Measurements from ENCODE around the gene CA5B.
"Not testable (repeated sequence)": the region's sequence is repeated elsewhere in the genome, so short reads cannot be mapped to it uniquely, and the experiment has no call there.

Gene CA5B

DNA sequence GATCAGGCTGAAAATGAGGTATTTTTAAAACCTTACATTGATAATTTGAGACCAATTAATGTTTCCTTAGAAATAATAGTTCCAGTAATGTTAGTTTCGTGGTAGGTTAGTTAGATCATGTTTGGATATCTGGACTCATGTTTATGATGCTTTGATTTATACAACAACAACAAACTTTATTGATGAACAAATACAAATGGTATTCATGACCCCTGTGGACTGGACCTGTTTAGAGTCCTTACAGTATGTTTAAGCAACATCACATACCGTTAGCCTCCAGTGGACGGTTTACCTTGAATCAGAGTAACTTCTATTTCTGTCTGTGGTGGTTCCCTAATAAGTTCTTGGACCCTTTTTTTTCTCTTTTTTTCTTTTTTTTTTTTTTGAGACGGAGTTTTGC is 70.2 kb downstream of the CA5B start:
- intact Hi-C loops (cut with DNase I): no loop called here
- DNase-seq: no peak

GRCh38 chrX:15812192-15812938 is 74.3 kb downstream of the CA5B start:
- DNase-seq: no peak
- intact Hi-C loops (cut with DNase I): no loop called here

GRCh38 chrX:15813416-15813815 is 75.3 kb downstream of the CA5B start:
- intact Hi-C loops (cut with DNase I): no loop called here
- no peak for DNase-seq

DNA sequence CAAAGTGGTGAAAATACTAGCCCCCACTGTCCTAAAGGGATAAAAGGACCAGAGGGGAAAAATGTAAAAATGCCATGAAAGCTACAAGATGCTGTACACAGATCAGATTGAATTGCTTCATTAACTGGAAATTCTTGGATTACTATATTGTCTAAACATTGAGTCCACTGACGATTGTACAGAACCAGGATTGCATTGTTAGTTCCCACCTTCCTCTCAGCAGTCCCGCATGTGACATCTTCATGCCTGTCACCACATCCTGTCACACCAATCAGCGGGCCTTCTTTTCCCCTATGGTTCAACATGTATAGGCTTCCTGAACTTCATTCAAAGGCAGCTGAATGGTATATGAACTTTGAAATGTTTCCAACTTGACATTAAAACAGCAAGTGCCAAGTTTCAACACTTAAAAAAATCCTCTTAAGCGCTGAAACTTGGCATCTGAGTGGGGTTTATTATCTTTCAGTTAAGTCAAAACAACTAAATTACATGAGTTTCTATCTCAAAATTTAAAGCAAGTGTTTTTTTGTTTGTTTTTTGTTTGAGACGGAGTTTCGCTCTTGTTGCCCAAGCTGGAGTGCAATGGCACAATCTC is 76.8 kb downstream of the CA5B start:
- no peak for DNase-seq
- intact Hi-C loops (cut with DNase I): no loop called here

DNA sequence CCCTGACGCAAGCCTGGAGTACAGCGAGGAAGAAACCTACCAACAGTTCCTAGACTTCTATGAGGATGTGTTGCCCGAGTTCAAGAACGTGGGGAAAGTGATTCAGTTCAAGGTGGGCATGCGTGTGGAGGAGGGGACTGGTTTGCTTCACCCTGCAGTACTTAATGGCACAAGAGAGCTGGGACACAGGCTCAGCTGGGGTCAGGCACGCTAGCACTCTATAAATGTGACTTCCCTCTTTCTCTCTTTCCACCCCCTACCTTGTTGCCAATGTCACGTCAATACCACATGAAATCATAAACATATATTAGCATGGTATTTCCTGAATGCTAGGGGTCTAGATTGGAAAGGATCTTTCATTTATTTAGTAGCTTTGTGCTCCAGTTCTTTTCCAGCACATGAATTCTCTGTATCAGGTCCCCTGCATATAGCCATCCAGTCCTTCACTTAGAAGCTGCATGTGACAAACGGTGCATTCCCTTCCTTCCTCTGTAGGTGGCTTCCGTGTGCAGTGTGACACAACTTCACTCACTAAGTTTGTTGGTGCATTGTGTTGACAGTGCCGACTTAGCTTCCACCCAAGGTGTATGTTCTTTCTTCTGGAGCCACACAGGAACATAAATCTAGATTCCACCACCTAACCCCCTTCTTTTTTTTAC is 77.8 kb downstream of the CA5B start:
- intact Hi-C loops (cut with DNase I): no loop called here
- no peak for DNase-seq

DNA sequence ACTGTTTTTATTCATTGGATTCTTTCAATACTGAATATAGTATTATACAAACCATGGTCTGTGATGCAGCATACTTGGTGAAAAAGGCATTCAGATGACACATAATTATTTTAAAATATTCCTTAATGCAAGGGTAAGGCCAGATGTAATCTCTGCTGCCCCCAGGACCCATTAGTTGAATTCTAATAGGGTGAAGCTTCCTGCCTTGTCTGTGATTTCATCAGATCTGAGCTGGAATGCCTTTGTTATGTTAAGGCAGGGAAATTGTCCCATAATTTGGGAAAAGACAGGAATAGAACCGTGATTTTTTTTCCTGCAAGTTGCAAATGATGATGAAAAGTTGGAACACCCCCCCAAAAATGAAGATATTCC is 78.4 kb downstream of the CA5B start:
- intact Hi-C loops (cut with DNase I): no loop called here
- DNase-seq: no peak

DNA sequence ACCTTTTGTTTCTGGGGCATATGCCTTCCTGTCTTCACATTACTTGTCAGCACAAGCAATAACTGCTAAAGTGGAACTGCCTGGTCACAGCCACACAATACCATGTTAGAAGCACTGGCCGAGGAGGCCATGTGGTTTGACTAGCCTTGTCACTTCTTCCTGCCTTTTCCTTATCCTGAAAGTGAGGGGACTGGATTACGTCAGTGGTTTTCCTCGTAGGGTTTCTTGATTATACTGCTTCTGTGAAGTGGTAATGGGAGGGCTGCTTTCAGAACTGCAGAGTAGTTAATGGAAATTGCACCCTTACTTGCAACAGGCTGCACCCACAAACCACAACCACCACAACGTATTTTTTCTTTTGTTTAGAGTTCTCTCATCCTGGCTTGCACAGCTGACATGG is 78.8 kb downstream of the CA5B start:
- DNase-seq: no peak
- intact Hi-C loops (cut with DNase I): no loop called here

- DNase-seq: peak in 1 of 10 donors; percentile 29
- intact Hi-C loops (cut with DNase I): no loop called here
Measured at GRCh38 chrX:15820106-15821073, 82.3 kb downstream of the CA5B start.

- DNase-seq: peak in 1 of 10 donors; percentile 46
- intact Hi-C loops (cut with DNase I): no loop called here
Measured at GRCh38 chrX:15822922-15823321, 84.9 kb downstream of the CA5B start.

DNA sequence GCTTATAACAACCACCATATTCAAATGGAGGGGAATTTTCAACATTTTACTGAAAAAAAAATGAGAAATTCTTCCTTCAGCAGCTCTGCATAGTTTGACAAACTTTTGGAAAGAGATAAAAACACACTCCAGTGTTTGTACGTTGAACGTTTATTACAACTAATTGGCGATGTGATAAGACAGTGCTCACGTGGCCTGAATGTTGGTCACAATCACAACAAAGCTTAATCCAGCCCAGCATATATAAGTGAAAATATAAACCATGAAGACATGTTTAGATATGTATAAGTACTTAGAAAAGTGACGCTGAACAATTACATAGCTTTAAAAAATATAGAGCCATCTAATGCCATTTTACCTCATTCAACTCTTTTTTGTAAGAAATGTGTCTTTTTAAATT is 87.9 kb downstream of the CA5B start:
- intact Hi-C loops (cut with DNase I): no loop called here
- no peak for DNase-seq

DNA sequence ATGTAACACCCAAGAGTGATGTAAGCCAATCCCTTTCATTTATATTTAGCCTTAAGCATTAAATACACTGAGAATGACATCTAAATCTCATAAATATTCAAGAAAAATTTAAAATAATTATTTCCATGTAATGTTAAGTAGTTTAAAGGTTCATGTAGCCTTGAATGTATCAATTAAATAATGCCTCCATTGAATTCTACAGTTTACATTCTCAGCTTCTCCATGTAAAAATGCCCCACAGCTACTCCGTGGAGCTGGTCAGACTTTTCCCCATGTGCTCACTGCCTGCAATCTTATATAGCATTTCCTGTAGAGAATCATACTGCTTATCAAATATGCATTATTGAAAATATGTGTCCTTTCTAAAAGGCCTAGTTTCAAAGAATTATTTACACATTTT is 91.1 kb downstream of the CA5B start:
- intact Hi-C loops (cut with DNase I): no loop called here
- no peak for DNase-seq

DNA sequence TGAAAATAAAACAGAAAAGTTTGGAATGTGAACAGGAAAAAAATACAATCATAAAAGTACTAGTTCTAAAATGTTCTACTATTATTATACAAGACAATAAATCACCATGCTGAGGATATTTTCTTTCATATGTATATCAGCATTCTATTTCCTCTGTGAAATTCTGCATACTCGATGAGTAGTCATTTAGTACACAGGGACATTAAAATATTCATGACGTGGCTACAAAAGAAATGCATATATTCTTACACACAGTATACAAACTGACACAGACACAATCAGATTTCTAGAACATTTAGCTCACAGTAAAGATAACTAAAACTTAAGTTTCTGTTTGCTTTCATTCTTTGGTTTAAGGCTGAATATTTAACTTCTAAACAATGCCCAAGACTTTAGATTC is 93.3 kb downstream of the CA5B start:
- intact Hi-C loops (cut with DNase I); DNase-seq: not testable (repeated sequence)

GRCh38 chrX:15834053-15834452 is 96.0 kb downstream of the CA5B start:
- intact Hi-C loops (cut with DNase I): no loop called here
- DNase-seq: no peak

DNA sequence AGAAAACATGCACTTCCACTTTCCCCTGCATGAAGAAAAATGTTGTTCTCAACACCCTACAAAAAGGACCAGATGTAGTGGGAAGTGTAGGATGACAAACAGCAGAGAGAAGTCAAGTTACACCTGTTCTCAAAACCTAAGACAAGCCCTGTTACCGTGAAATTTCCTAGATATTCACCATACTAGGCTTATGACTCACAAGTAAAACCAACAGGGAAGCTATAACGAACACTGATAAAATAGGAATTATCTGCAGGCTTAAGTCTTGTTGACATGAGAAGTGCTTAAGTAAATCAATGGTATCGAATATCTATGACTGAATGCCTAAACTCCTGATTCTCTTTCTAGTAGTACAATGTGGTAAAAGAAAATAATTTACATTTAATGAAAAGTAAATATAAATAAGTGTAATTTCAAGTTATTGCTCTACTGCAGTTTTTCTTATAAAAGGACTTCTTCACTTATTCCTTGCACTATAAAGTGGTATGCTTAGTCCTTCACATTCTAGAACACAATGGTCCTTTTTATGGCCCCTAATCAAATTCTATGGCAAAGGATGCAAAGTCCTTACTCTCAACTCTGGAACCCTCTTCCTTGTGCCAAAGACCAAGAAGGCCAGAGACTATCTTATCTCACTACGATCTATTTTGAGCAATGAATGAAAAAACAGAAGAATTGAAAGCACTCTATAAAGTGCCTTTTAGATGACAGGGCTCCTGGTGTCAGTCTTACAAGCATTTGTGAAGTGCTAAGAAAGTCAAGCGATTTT is 96.9 kb downstream of the CA5B start:
- no peak for DNase-seq
- intact Hi-C loops (cut with DNase I): no loop called here
